ENCODE results near the gene DPP7.

The DPP7 gene

DNA sequence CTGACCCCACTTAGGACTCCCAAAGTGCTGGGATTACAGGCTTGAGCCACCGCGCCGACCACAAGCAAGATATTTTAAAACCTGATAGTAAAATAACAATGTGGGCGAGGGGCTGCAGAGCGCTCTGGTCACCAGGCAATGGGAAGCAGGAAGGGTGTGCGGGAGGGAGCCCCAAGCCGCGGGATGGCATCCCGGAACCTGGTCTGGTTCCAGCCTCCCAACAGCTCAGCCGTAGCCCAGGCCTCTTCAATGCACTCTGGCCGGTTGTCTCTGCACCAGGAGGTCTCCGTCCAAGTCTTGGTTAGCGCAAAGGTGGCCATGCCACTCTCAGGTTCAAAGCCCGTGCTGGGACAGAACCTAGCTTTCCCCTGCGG lies 37.9 kb downstream of the DPP7 start:
- TF ChIP-seq, protein P1, sequence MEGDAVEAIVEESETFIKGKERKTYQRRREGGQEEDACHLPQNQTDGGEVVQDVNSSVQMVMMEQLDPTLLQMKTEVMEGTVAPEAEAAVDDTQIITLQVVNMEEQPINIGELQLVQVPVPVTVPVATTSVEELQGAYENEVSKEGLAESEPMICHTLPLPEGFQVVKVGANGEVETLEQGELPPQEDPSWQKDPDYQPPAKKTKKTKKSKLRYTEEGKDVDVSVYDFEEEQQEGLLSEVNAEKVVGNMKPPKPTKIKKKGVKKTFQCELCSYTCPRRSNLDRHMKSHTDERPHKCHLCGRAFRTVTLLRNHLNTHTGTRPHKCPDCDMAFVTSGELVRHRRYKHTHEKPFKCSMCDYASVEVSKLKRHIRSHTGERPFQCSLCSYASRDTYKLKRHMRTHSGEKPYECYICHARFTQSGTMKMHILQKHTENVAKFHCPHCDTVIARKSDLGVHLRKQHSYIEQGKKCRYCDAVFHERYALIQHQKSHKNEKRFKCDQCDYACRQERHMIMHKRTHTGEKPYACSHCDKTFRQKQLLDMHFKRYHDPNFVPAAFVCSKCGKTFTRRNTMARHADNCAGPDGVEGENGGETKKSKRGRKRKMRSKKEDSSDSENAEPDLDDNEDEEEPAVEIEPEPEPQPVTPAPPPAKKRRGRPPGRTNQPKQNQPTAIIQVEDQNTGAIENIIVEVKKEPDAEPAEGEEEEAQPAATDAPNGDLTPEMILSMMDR (conservative IDR thresholded peaks at IDR 0.05), result no peak
- peak overlapping the region; percentile 100 for H3K27ac ChIP-seq

DNA sequence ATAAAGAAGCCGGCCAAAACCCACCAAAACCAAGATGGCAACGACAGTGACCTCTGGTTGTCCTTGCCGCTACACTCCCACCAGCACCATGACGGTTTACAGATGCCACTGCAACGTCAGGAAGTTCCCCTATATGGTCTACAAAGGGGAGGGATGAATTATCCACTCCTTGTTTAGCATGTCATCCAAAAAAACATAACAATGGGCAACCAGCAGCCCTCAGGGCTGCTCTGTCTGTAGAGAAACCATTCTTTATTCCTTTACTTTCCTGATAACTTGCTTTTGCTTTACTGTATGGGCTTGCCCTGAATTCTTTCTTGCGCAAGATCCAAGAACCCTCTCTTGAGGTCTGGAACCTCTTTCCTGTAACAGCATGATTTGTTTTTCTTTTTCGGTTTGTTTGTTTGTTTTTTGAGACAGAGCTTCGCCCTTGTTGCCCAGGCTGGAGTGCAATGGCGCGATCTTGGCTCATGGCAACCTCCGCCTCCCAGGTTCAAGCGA lies 39.2 kb downstream of the DPP7 start:
- TF ChIP-seq, protein P1 (conservative IDR thresholded peaks at IDR 0.05), result no peak
- H3K27ac ChIP-seq, result no peak overlapping the region

GRCh38 chr9:137074657-137075274 lies 39.8 kb downstream of the DPP7 start:
- TF ChIP-seq, protein P1 (conservative IDR thresholded peaks at IDR 0.05), result no peak
- no peak overlapping the region for H3K27ac ChIP-seq

DNA sequence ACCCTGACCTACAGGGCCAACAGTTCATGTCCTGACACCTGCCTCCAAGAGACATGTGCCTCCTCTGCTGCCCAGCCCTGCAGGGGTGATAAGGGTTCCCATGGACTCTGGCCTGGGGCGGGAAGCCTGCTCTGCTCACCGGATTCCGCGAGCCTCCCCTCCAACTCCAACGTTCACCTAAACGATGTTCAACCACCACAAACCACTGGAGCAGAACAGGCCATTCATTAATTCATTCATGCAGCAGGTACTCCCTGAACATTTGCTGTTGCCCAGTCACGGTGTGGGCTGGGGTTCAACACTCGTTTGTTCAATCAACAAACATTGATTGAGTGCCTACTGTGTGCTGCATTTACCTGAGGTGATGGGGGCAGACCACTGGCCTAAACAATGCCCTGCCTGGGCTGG lies 40.5 kb downstream of the DPP7 start:
- TF ChIP-seq, protein P1 (conservative IDR thresholded peaks at IDR 0.05), result no peak
- H3K27ac ChIP-seq, result no peak overlapping the region

GRCh38 chr9:137071282-137071681 lies 43.3 kb downstream of the DPP7 start:
- H3K27ac ChIP-seq, result peak overlapping the region; percentile 96
- TF ChIP-seq, protein P1 (conservative IDR thresholded peaks at IDR 0.05), result no peak

GRCh38 chr9:137070906-137071275 lies 43.6 kb downstream of the DPP7 start:
- peak overlapping the region; percentile 96 for H3K27ac ChIP-seq
- TF ChIP-seq, protein P1 (conservative IDR thresholded peaks at IDR 0.05), result no peak

GRCh38 chr9:137070201-137070905 lies 44.2 kb downstream of the DPP7 start, which contains the start of gene SAPCD2:
SAPCD2 (minus strand) TSS chr9:137070557; CDS start chr9:137070460, 97 bp downstream.
- TF ChIP-seq, protein P1 (conservative IDR thresholded peaks at IDR 0.05), result no peak
- H3K27ac ChIP-seq, result peak within 1 kb of the TSS; percentile 96

All from VCaP (cell line).